ENCODE measurements around the gene C1orf210. TPM values are rescaled to one million over a fixed set of nuclear protein-coding genes. Genes with fewer than 3 reads are reported as not detected.

The C1orf210 gene
- total RNA-seq, 1 experiment from 2014 or later = not detected

DNA sequence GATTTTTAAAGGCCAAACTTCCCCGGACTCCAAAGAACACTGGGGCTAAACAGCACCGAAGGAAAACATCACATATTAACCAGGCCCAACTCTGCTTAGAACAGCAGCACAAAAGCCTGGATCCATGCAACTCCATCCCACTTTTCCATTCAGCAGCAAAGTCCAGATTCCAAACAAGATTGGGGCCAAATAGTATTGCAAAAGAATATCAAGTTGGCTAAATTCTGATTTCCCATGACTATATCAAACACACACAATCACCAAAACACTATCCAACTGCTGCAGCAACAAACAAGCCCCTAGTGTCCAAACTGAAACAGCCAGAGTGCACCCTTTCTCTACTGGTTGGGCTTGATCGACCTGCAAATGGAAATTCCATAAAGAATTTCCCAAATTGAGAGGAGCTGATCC, 35.0 kb downstream of the C1orf210 start:
- DNase-seq (ENCODE audit: low read depth) = no peak

DNA sequence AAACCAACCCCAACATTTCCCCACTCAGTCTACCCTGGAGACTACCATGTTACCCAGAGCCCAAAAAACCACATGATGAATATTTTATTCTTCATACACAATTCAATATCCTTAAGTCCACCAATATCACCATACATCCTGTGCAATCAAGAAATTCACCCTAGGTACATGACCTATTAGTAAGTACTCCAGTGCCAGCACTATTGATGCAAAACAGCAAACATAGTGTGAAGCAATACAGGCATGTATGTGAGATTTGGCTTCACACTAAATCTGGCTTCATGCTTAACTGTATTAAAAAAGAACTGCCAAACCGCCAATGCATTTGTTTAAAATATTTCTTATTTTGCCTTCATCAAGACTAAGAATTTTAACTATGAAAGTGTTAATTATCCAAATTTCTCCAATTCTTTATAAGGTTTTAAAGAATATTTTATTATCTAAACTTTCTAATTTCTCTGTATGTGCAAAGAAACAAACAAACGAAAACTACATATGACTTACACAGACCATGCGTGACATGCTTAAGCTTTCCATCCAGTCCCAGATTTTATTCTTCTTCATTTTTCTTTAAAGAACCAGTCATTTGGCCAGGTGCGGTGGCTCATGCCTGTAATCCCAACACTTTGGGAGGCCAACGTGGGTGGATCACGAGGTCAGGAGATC, 38.0 kb downstream of the C1orf210 start:
- no peak for DNase-seq (ENCODE audit: low read depth)

DNA sequence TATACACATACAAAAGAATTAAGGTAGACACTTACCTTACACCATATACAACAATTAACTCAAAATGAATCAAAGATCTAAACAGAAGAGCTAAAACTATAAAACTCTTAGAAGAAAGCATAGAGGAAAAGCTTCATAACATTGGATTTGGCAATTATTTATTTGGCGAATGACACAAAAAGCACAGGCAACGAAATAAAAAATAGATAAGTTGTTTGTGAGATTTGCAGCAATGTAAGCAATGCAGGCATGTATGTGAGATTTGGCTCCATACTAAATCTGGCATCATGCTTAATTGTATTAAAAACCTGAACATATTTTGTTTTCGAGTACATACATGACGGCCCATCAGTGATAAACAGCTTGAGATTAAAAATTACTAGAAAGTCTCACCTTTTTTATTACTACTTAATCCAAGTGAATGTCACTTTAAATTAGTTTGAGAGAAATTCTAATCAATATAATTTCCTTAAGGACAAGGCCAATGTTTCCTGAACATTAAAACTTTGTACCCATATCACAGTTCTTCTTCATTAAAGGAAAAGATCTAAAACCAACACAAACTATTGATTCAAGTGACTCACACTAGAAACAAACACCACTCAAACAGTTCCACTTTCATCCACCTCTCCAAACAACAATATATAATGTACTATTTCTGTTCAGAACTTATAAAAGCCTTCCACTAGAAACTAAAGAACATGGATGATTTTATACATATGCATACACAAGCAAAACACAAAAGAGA, 38.7 kb downstream of the C1orf210 start:
- no peak for DNase-seq (ENCODE audit: low read depth)

DNA sequence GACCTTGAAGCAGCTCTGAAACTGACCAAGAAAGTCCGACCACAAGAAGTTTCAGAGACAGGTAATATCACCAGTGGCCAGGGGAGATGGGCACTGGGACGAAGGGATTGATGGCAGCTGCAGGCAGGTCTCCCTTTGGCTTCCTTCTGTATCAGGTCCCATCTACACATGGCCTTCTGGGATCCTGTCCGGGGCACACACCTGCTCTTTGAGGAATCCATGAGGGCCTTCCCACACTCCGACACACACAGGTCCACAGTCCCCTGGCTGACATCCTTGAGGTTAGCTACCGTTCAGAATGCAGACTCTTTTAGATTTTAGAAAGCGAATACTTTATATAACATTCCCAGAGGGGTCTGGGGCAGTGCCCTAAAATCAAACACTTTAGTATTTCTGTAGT, 42.1 kb downstream of the C1orf210 start:
- DNase-seq (ENCODE audit: low read depth) = no peak

DNA sequence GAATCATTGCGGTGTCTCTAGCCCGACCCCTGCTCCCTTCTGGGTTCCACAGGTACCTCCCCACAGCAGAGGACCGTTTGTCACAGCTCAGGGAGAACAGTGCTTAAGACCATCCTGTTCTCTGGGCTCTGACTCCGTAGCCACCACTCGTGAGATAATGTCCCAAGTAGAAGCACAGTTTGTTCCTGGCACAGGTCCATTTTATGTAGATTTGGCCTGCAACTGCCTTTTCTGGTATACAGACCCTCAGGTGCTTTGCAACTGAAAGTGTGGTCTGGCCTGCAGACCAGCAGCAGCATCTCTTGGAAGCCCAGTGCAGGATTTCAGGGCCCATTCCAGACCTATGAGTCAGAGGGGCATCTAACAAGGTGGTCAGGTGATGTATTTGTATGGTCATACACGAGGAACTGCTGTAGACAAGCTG, 44.0 kb downstream of the C1orf210 start:
- peak; percentile 55 for DNase-seq (ENCODE audit: low read depth)

DNA sequence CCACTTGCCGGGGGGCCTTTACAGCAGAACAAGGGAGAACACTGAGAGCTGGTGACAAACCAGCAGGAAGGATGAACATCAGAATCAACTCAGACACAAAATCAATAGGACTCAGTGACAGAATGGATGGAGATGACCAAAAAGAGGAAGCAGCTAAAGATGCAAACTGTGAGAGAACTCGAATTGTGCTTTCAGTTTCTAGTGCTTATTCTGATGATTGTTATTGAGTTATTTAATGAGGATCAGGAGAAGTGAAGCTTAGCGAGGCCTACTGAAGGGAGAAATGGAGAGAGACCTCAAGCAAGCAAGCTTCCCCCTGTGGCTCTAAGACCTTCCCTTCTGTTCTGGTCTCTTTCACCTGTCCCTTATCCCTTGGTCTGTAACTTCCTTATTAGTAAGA, 45.9 kb downstream of the C1orf210 start:
- no peak for DNase-seq (ENCODE audit: low read depth)

DNA sequence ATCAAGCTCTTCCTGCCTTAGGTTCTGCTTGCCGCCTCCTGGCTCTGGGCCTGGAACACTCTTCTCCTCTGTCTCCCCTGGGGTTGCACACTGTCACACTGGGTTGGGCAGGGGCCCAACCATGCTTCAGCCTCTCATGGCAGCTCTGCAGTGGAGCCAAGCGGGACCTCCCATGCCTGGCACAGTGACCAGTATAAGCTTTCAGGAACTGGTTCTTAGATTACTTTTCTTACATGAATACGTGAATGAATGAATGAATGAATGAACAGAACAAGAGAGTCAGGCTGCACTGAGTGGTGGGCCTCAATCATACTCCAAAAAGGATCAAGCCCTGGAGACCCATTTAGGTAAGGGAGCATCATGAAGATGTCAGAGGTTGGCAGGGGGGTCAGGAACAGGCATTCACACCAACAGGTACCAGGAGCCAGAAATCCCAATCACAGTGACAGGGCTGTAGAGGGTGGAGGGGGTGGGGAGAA, 46.4 kb downstream of the C1orf210 start:
- no peak for DNase-seq (ENCODE audit: low read depth)

DNA sequence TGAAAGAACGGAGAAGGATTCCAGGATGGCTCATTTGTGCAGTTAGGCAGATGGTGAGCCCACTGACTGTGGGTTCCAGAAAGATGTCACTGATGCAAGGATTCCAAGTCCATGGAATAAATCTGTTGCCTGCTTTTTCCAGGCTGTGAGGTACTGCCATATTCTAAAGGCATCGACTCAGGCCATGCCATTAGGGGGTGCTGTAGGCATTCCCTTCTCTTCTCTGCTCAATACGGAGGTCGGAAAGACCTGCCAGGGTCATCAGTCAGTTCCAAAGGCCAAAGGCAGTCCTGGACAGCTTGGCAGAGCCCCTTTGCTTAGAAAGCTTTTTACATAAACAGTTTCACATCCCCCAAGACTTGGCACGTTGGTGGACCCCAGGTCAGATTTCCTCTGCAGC, 47.3 kb downstream of the C1orf210 start:
- peak; percentile 59 for DNase-seq (ENCODE audit: low read depth)

DNA sequence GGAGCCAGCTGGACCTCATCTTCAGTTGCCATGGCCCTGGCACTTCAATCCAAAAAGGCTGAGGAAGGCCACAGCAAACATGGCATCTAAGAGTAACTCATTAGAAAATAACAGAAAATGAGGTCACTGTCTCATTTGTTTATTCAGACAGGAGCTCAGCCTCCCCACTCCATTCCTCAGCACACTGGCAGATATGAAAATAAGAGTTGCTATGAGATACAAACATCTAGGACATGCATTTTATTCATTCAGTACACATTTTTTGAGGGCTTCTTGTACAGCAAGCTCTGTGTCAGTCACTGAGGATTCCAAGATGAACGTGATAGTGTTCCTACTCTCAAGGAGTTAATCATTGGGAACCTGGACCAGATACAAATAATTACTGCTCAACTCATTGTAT, 48.3 kb downstream of the C1orf210 start:
- no peak for DNase-seq (ENCODE audit: low read depth)

DNA sequence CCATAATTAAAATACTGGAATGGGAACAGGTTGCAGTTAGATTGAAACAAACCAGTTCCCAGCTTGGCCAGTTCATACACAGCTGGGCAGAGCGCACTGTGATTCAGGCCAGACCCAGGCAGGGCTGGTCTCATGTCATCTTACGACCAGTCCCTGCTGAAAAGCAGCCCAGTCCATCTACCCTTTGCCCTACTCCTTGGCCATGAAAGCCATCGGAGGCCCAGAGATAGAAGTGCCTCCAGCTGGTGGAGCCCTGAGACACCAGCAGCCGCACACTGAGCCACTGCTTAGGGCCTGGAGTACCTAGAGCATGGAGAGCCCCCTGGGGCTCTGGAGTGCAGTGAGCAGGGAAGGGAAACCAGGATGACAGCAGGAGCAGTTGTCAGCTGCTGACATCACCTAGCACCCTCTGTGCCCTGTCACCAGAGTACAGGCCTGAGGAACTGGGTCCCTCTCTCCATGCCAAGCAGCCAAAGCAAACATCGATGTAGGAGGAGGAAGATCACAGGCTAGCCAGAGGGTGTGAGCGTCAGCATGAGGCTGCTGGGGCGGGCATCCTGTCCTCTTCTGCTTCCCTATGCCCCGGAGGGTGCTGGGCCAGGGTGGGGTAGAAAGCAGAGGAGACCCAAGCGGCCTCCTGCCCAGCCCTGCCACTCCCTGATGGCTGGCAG, 49.8 kb downstream of the C1orf210 start:
- DNase-seq (ENCODE audit: low read depth) = no peak

DNA sequence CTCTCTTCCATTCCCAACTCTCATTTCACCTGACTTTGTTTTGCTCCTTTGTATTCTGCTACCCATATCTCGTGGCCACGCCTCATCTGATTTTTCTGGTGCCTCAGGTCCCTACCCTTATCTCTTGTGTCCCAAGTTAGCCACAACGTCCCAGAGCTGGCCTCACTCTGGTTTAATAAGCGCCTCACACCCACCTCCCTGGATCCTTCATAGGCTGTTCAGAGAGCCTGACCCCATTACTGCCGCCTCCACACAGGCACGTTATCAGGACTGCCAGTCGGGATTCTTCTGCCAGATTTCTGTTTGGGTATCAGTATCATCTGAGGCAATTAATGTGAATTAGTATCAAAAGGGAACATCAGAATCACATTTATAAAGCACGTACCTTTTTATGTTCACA, 50.3 kb downstream of the C1orf210 start:
- DNase-seq (ENCODE audit: low read depth) = no peak

DNA sequence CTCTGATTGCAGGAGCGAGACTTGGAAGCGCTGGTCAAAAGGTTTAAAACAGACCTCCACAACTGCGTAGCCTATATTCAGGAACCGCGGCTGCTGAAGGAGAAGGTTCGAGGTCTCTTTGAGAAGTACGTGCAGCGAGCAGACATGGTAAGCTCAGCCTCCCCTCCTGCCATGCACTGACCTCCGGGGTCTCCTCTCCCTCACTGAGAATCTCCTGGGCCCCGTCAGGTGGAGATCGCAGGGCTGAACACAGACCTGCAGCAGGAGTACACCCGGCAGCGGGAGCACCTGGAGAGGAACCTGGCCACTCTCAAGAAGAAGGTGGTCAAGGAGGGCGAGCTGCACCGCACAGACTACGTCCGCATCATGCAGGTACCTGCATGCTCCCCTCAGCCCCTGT, 51.1 kb downstream of the C1orf210 start:
- DNase-seq (ENCODE audit: low read depth) = no peak

DNA sequence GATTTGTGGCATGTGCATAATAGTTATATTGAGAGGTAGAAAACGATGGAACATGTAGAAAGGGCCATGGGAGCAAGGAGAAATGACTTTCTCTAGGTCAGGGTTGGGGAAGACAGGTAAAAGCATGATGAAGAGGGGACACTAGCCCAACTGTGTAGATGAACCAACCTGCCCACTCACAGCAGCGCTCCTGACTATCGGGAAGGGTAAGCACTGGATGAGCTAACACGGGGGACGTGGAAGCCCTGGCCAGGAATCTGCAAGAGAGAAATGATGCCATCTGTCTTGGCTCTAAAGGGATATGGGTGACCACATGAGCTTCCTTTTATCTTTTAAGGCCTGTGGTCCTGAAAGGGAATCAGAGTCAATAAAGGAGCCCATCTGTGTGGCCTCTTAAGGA, 51.8 kb downstream of the C1orf210 start:
- no peak for DNase-seq (ENCODE audit: low read depth)

DNA sequence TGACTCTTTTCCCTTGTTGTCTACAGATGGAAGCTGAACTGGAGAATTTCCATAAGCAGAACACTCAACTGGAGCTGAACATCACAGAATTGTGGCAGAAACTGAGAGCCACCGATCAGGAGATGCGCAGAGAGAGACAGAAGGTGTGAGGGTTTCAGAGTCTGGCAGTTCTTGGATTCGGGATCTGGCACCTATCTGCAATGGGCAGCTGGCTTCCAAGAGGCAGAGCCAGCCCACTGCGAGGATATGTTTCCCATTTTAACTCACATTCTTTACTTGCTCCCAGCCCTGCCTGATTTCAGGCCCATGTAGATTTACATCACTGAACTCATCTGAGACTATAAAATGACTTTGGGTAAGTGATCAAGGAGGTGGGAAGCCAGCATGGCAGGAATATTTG, 52.9 kb downstream of the C1orf210 start:
- DNase-seq (ENCODE audit: low read depth) = no peak

DNA sequence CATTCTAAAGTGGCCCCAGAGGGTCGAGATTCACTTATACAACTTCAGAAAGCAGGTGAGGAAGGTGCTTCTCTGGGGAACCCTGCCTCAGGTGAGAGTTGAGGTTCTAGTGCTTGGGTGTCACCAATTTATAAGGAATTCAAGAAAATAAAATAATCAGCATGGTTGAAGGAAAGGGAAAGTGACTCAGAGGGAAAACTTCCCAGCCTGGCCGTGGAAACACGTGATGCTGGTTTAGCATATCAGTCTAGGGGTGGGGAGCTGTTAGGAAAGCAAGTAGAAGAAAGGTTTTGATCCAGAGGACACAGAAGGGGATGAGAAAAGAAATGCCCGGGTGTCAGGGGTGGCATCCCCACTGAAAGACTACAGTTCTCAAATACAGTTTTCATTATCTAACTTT, 53.3 kb downstream of the C1orf210 start:
- peak; percentile 67 for DNase-seq (ENCODE audit: low read depth)

Other genes with a start within 250 kb of the C1orf210 start
- 175 and 197 TPM in 2 replicates for gene EBNA1BP2, start 113.3 kb downstream of the C1orf210 start, total RNA-seq (2014; rRNA removed; shearing (Covaris generic))
- gene CFAP57, start 113.3 kb downstream of the C1orf210 start, total RNA-seq (2014; rRNA removed; shearing (Covaris generic)) = 0.10 and 0.48 TPM in 2 replicates
- not detected in 2 replicates for gene TMEM125, start 15.6 kb downstream of the C1orf210 start, total RNA-seq (2014; rRNA removed; shearing (Covaris generic))
- gene TIE1, start 15.4 kb upstream of the C1orf210 start, total RNA-seq (2014; rRNA removed; shearing (Covaris generic)) = 0.68 and 0.84 TPM in 2 replicates
- gene MPL, start 52.2 kb upstream of the C1orf210 start, total RNA-seq (2014; rRNA removed; shearing (Covaris generic)) = not detected in 2 replicates
- 410 and 459 TPM in 2 replicates for gene CDC20, start 73.4 kb upstream of the C1orf210 start, total RNA-seq (2014; rRNA removed; shearing (Covaris generic))
- 105 and 147 TPM in 2 replicates for gene ELOVL1, start 82.4 kb upstream of the C1orf210 start, total RNA-seq (2014; rRNA removed; shearing (Covaris generic))
- 79.4 and 81.3 TPM in 2 replicates for gene MED8, start 104.2 kb upstream of the C1orf210 start, total RNA-seq (2014; rRNA removed; shearing (Covaris generic))
- gene SZT2, start 104.3 kb upstream of the C1orf210 start, total RNA-seq (2014; rRNA removed; shearing (Covaris generic)) = 10.9 and 12.5 TPM in 2 replicates
- gene HYI, start 168.3 kb upstream of the C1orf210 start, total RNA-seq (2014; rRNA removed; shearing (Covaris generic)) = 115 and 132 TPM in 2 replicates
- 34.5 and 39.7 TPM in 2 replicates for gene PTPRF, start 245.3 kb upstream of the C1orf210 start, total RNA-seq (2014; rRNA removed; shearing (Covaris generic))

Measured in RPMI7951 (cell line).